HEK293 (cell line): Measurements from ENCODE around the gene FAM120B.

ENCODE experiments used
- CTCF ChIA-PET: fragments of 350-600 bp; formaldehyde crosslinking; extraction: SDS; loops from one replicate; lab custom pipeline; 2021; ENCODE audit warnings: antibody characterized with exemption; lab: Yijun Ruan, JAX
- POLR2A ChIA-PET: fragments of 300-600 bp; formaldehyde crosslinking; extraction: SDS; loops from one replicate; lab custom pipeline; 2020; ENCODE audit warnings: antibody characterized with exemption, inconsistent platforms; lab: Yijun Ruan, JAX
- H3K27ac ChIP-seq: fragments of 200-500 bp; sonication (Bioruptor generic); 2 replicates; pipeline ENCODE4 v1.5.1; 2014; ENCODE audit warnings: low read depth, low read length, control low read depth, inconsistent platforms; ENCODE audit errors: extremely low read depth
- H3K36me3 ChIP-seq, 2 experiments: fragments of 200-500 bp in 1 of 2; sonication (Bioruptor generic) in 1 of 2; 1 replicate in 1 of 2; 2 replicates in 1 of 2; pipeline ENCODE4 v1.5.1; 2014 to 2017; ENCODE audit warnings: inconsistent platforms in 2 of 2, low read length in 2 of 2; ENCODE audit not compliant: control insufficient read depth in 2 of 2, insufficient read depth in 1 of 2
- H3K4me1 ChIP-seq: fragments of 200-500 bp; sonication (Bioruptor generic); 2 replicates; pipeline ENCODE4 v1.5.1; 2014; ENCODE audit warnings: mild to moderate bottlenecking, low read length, inconsistent platforms; ENCODE audit not compliant: control insufficient read depth, insufficient read depth
- H3K4me3 ChIP-seq: 2 replicates; pipeline ENCODE4 v1.5.1; 2011; ENCODE audit warnings: low read depth, mild to moderate bottlenecking, control low read depth, low read length, moderate library complexity
- H3K9me3 ChIP-seq: fragments of 200-500 bp; sonication (Bioruptor generic); 2 replicates; pipeline ENCODE4 v1.5.1; 2014; ENCODE audit warnings: low read depth, low read length, inconsistent platforms; ENCODE audit not compliant: control insufficient read depth, insufficient read depth
- KLF9 ChIP-seq: fragments of 450-650 bp; formaldehyde crosslinking; IDR thresholded peaks from 2 replicates; pipeline ENCODE4 v1.5.1; 2016; ENCODE audit warnings: missing biosample characterization, missing genetic modification characterization, low read depth
- MZF1 ChIP-seq: fragments of 450-650 bp; formaldehyde crosslinking; IDR thresholded peaks from 2 replicates; pipeline ENCODE4 v1.5.1; 2017; ENCODE audit warnings: missing biosample characterization, missing genetic modification characterization, borderline replicate concordance
- PRDM1 ChIP-seq: fragments of 450-650 bp; formaldehyde crosslinking; IDR thresholded peaks from 2 replicates; pipeline ENCODE4; 2016; ENCODE audit warnings: missing biosample characterization, missing genetic modification characterization
- RBAK ChIP-seq: fragments of 450-650 bp; formaldehyde crosslinking; IDR thresholded peaks from 2 replicates; pipeline ENCODE4 v1.5.1; 2016; ENCODE audit warnings: missing biosample characterization, missing genetic modification characterization
- REPIN1 ChIP-seq: fragments of 450-650 bp; formaldehyde crosslinking; IDR thresholded peaks from 2 replicates; pipeline ENCODE4 v1.5.1; 2017; ENCODE audit warnings: missing biosample characterization, missing genetic modification characterization, low read depth
- SP7 ChIP-seq: fragments of 450-650 bp; formaldehyde crosslinking; IDR thresholded peaks from 2 replicates; pipeline ENCODE4 v1.5.1; 2016; ENCODE audit warnings: missing biosample characterization, missing genetic modification characterization
- ZFP41 ChIP-seq: fragments of 450-650 bp; formaldehyde crosslinking; IDR thresholded peaks from 2 replicates; pipeline ENCODE4 v1.5.1; 2016; ENCODE audit warnings: missing biosample characterization, missing genetic modification characterization, borderline replicate concordance
- ZNF140 ChIP-seq: fragments of 450-650 bp; formaldehyde crosslinking; IDR thresholded peaks from 2 replicates; pipeline ENCODE4 v1.5.1; 2016; ENCODE audit warnings: missing biosample characterization, missing genetic modification characterization
- ZNF223 ChIP-seq: fragments of 450-650 bp; formaldehyde crosslinking; IDR thresholded peaks from 2 replicates; pipeline ENCODE4 v1.5.1; 2016; ENCODE audit warnings: missing biosample characterization, missing genetic modification characterization
- ZNF23 ChIP-seq: fragments of 450-650 bp; formaldehyde crosslinking; IDR thresholded peaks from 2 replicates; pipeline ENCODE4 v1.5.1; 2016; ENCODE audit warnings: missing biosample characterization, missing genetic modification characterization, borderline replicate concordance
- ZNF366 ChIP-seq: fragments of 450-650 bp; formaldehyde crosslinking; conservative IDR thresholded peaks from 2 replicates; pipeline ENCODE4 v1.5.1; 2016; ENCODE audit warnings: missing biosample characterization, missing genetic modification characterization
- ZNF404 ChIP-seq: fragments of 450-650 bp; formaldehyde crosslinking; IDR thresholded peaks from 2 replicates; pipeline ENCODE4 v1.5.1; 2017; ENCODE audit warnings: missing biosample characterization, missing genetic modification characterization
- ZNF473 ChIP-seq: fragments of 450-650 bp; formaldehyde crosslinking; IDR thresholded peaks from 2 replicates; pipeline ENCODE4 v1.5.1; 2017; ENCODE audit warnings: missing biosample characterization, missing genetic modification characterization
- ZNF48 ChIP-seq: fragments of 450-650 bp; formaldehyde crosslinking; IDR thresholded peaks from 2 replicates; pipeline ENCODE4 v1.5.1; 2016; ENCODE audit warnings: missing biosample characterization, missing genetic modification characterization
- ZNF521 ChIP-seq: fragments of 450-650 bp; formaldehyde crosslinking; IDR thresholded peaks from 2 replicates; pipeline ENCODE4 v1.5.1; 2017; ENCODE audit warnings: missing biosample characterization, mild to moderate bottlenecking, missing genetic modification characterization
- ZNF529 ChIP-seq: fragments of 450-650 bp; formaldehyde crosslinking; IDR thresholded peaks from 2 replicates; pipeline ENCODE4 v1.5.1; 2017; ENCODE audit warnings: missing genetic modification characterization, missing biosample characterization; ENCODE audit not compliant: insufficient replicate concordance
- ZNF621 ChIP-seq: fragments of 450-650 bp; formaldehyde crosslinking; IDR thresholded peaks from 2 replicates; pipeline ENCODE4 v1.5.1; 2017; ENCODE audit warnings: missing biosample characterization, missing genetic modification characterization
- ZNF660 ChIP-seq: fragments of 450-650 bp; IDR thresholded peaks from 2 replicates; pipeline ENCODE4 v1.5.1; 2018; ENCODE audit warnings: missing biosample characterization, mild to moderate bottlenecking, missing genetic modification characterization
- ZNF664 ChIP-seq: fragments of 450-650 bp; formaldehyde crosslinking; IDR thresholded peaks from 2 replicates; pipeline ENCODE4 v1.5.1; 2016; ENCODE audit warnings: missing biosample characterization, missing genetic modification characterization
- ZNF830 ChIP-seq: fragments of 450-650 bp; IDR thresholded peaks from 2 replicates; pipeline ENCODE4 v1.5.0; 2018; ENCODE audit warnings: missing biosample characterization, missing genetic modification characterization, low read depth, mild to moderate bottlenecking, moderate library complexity
- ZSCAN16 ChIP-seq: fragments of 450-650 bp; formaldehyde crosslinking; IDR thresholded peaks from 2 replicates; pipeline ENCODE4 v1.5.1; 2016; ENCODE audit warnings: missing biosample characterization, missing genetic modification characterization
- TF ChIP-seq, protein P1 (sequence below): fragments of 450-650 bp; formaldehyde crosslinking; conservative IDR thresholded peaks from 2 replicates; pipeline ENCODE4 v1.5.1; 2016; ENCODE audit warnings: low read depth, missing biosample characterization, missing genetic modification characterization
- TF ChIP-seq, protein P2 (sequence below): fragments of 450-650 bp; formaldehyde crosslinking; IDR thresholded peaks from 2 replicates; pipeline ENCODE4; 2016; ENCODE audit warnings: missing biosample characterization, missing genetic modification characterization
- TF ChIP-seq, protein P3 (sequence below): fragments of 450-650 bp; formaldehyde crosslinking; IDR thresholded peaks from 2 replicates; pipeline ENCODE4 v1.5.1; 2016; ENCODE audit warnings: missing biosample characterization, missing genetic modification characterization
- TF ChIP-seq, protein P4 (sequence below): fragments of 450-650 bp; formaldehyde crosslinking; IDR thresholded peaks from 2 replicates; pipeline ENCODE4 v1.5.1; 2017; ENCODE audit warnings: missing biosample characterization, missing genetic modification characterization
- TF ChIP-seq, protein P5 (sequence below): fragments of 450-650 bp; formaldehyde crosslinking; IDR thresholded peaks from 2 replicates; pipeline ENCODE4 v1.5.1; 2016; ENCODE audit warnings: missing biosample characterization, missing genetic modification characterization
- TF ChIP-seq, protein P6 (sequence below): fragments of 450-650 bp; formaldehyde crosslinking; IDR thresholded peaks from 2 replicates; pipeline ENCODE4 v1.5.1; 2016; ENCODE audit warnings: missing biosample characterization, missing genetic modification characterization

The FAM120B gene

DNA sequence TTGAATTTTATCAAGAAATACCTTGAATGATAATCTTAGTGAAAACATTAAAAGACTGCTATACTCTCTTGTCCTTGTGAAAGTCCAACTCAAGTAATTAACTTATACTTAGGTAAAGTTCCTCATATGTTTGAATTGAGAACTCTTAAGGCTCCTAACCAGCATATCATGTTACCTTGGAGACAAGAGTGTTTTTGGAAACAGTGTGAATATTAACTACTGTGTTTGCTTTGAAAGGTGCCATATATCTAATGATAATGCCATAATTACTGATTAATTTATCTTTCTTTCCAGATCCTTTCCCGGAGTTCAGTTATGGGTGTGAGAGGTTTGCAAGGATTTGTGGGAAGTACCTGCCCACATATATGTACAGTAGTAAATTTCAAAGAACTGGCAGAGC is 10.5 kb downstream of the FAM120B start:
- Histone ChIP-seq H3K9me3 (no peaks in the 10 kb centered on the region), H3K36me3 (peaks cover 3 to 53% of the 10 kb centered on the region in 2 experiments; a peak in 2 of 3 replicates), H3K27ac (no peak overlapping the region), H3K4me1 (no peaks in the 10 kb centered on the region), H3K4me3 (no peak overlapping the region)
- TF ChIP-seq ZFP41 (tag by site-specific recombination) (no peak), REPIN1 (tag by site-specific recombination) (no peak), ZNF404 (tag by site-specific recombination) (no peak), ZSCAN16 (tag by site-specific recombination) (no peak), ZNF223 (no peak), MZF1 (tag by site-specific recombination) (no peak), ZNF830 (tag by site-specific recombination) (no peak), ZNF48 (tag by site-specific recombination) (no peak), ZNF23 (no peak), ZNF140 (tag by site-specific recombination) (no peak), ZNF621 (tag by site-specific recombination) (no peak), SP7 (tag by site-specific recombination) (no peak), ZNF521 (tag by site-specific recombination) (no peak)
- TF ChIP-seq, protein P1, sequence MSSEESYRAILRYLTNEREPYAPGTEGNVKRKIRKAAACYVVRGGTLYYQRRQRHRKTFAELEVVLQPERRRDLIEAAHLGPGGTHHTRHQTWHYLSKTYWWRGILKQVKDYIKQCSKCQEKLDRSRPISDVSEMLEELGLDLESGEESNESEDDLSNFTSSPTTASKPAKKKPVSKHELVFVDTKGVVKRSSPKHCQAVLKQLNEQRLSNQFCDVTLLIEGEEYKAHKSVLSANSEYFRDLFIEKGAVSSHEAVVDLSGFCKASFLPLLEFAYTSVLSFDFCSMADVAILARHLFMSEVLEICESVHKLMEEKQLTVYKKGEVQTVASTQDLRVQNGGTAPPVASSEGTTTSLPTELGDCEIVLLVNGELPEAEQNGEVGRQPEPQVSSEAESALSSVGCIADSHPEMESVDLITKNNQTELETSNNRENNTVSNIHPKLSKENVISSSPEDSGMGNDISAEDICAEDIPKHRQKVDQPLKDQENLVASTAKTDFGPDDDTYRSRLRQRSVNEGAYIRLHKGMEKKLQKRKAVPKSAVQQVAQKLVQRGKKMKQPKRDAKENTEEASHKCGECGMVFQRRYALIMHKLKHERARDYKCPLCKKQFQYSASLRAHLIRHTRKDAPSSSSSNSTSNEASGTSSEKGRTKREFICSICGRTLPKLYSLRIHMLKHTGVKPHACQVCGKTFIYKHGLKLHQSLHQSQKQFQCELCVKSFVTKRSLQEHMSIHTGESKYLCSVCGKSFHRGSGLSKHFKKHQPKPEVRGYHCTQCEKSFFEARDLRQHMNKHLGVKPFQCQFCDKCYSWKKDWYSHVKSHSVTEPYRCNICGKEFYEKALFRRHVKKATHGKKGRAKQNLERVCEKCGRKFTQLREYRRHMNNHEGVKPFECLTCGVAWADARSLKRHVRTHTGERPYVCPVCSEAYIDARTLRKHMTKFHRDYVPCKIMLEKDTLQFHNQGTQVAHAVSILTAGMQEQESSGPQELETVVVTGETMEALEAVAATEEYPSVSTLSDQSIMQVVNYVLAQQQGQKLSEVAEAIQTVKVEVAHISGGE (tag by site-specific recombination), result no peak
- TF ChIP-seq, protein P2, sequence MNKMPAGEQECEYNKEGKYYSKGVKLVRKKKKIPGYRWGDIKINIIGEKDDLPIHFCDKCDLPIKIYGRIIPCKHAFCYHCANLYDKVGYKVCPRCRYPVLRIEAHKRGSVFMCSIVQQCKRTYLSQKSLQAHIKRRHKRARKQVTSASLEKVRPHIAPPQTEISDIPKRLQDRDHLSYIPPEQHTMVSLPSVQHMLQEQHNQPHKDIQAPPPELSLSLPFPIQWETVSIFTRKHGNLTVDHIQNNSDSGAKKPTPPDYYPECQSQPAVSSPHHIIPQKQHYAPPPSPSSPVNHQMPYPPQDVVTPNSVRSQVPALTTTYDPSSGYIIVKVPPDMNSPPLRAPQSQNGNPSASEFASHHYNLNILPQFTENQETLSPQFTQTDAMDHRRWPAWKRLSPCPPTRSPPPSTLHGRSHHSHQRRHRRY (tag by site-specific recombination), result no peak
- TF ChIP-seq, protein P3, sequence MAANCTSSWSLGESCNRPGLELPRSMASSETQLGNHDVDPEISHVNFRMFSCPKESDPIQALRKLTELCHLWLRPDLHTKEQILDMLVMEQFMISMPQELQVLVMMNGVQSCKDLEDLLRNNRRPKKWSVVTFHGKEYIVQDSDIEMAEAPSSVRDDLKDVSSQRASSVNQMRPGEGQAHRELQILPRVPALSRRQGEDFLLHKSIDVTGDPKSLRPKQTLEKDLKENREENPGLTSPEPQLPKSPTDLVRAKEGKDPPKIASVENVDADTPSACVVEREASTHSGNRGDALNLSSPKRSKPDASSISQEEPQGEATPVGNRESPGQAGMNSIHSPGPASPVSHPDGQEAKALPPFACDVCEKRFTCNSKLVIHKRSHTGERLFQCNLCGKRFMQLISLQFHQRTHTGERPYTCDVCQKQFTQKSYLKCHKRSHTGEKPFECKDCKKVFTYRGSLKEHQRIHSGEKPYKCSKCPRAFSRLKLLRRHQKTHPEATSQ (tag by site-specific recombination), result no peak
- POLR2A ChIA-PET, result no interaction called here
- CTCF ChIA-PET, result interaction anchor here (1.4 kb wide), 1 partner anchor 200 kb away, joined by 4 read pairs; no protein-coding TSS in a partner anchor

DNA sequence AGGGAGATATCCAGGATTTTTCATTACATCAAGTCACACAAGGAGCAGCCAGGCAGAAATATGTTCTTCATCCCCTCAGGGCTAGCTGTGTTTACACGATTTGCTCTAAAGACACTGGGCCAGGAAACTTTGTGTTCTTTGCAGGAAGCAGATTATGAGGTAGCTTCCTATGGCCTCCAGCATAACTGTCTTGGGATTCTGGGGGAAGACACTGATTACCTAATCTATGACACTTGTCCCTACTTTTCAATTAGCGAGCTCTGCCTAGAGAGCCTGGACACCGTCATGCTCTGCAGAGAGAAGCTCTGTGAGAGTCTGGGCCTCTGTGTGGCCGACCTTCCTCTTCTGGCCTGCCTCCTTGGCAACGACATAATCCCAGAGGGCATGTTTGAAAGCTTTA is 11.2 kb downstream of the FAM120B start:
- Histone ChIP-seq H3K27ac (no peak overlapping the region), H3K4me1 (no peaks in the 10 kb centered on the region), H3K36me3 (peaks cover 6 to 60% of the 10 kb centered on the region in 2 experiments; a peak in 2 of 3 replicates), H3K4me3 (no peak overlapping the region), H3K9me3 (no peaks in the 10 kb centered on the region)
- CTCF ChIA-PET, result interaction anchor here (1.4 kb wide), 1 partner anchor 199 kb away, joined by 4 read pairs; no protein-coding TSS in a partner anchor
- POLR2A ChIA-PET, result no interaction called here
- TF ChIP-seq PRDM1 (tag by site-specific recombination) (no peak), ZNF366 (tag by site-specific recombination) (no peak), RBAK (tag by site-specific recombination) (no peak), ZNF664 (tag by site-specific recombination) (no peak), ZNF223 (no peak), ZNF660 (tag by site-specific recombination) (no peak), ZNF473 (tag by site-specific recombination) (no peak), KLF9 (tag by site-specific recombination) (no peak), ZNF529 (tag by site-specific recombination) (no peak)
- TF ChIP-seq, protein P4, sequence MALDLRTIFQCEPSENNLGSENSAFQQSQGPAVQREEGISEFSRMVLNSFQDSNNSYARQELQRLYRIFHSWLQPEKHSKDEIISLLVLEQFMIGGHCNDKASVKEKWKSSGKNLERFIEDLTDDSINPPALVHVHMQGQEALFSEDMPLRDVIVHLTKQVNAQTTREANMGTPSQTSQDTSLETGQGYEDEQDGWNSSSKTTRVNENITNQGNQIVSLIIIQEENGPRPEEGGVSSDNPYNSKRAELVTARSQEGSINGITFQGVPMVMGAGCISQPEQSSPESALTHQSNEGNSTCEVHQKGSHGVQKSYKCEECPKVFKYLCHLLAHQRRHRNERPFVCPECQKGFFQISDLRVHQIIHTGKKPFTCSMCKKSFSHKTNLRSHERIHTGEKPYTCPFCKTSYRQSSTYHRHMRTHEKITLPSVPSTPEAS (tag by site-specific recombination), result no peak
- TF ChIP-seq, protein P5, sequence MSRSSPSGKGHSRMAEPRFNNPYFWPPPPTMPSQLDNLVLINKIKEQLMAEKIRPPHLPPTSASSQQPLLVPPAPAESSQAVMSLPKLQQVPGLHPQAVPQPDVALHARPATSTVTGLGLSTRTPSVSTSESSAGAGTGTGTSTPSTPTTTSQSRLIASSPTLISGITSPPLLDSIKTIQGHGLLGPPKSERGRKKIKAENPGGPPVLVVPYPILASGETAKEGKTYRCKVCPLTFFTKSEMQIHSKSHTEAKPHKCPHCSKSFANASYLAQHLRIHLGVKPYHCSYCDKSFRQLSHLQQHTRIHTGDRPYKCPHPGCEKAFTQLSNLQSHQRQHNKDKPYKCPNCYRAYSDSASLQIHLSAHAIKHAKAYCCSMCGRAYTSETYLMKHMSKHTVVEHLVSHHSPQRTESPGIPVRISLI, result no peak
- TF ChIP-seq, protein P6, sequence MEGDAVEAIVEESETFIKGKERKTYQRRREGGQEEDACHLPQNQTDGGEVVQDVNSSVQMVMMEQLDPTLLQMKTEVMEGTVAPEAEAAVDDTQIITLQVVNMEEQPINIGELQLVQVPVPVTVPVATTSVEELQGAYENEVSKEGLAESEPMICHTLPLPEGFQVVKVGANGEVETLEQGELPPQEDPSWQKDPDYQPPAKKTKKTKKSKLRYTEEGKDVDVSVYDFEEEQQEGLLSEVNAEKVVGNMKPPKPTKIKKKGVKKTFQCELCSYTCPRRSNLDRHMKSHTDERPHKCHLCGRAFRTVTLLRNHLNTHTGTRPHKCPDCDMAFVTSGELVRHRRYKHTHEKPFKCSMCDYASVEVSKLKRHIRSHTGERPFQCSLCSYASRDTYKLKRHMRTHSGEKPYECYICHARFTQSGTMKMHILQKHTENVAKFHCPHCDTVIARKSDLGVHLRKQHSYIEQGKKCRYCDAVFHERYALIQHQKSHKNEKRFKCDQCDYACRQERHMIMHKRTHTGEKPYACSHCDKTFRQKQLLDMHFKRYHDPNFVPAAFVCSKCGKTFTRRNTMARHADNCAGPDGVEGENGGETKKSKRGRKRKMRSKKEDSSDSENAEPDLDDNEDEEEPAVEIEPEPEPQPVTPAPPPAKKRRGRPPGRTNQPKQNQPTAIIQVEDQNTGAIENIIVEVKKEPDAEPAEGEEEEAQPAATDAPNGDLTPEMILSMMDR (tag by site-specific recombination), result no peak
